Measurements from ENCODE around the gene HERPUD1.

GRCh38 chr16:56884026-56884582 is 47.8 kb upstream of the HERPUD1 start:
- no peak for TF ChIP-seq CTCF (IDR thresholded peaks at IDR 0.05)
- no peak for TF ChIP-seq POLR2A (IDR thresholded peaks at IDR 0.05)

Data from uterus (tissue), 2 donors.